T-helper 2 cell treated with Interferon-gamma antibody and Interleukin-4, amounts not matched to agents 5 μg/mL and 100 μg/mL, for 36 hours (primary cell): ENCODE measurements around the gene APOBEC3F.
"Not testable (repeated sequence)": the region's sequence is repeated elsewhere in the genome, so short reads cannot be mapped to it uniquely, and the experiment has no call there.

Source experiments
- DNase-seq: peaks from one replicate; pipeline ENCODE4 v3.0.0; 2021; ENCODE audit warnings: low spot score
- H3K27ac Mint-ChIP-seq: one replicate; pipeline ENCODE4 v1.8.0; 2021; ENCODE audit warnings: mild to moderate bottlenecking, mixed read lengths
- H3K27me3 Mint-ChIP-seq: one replicate; pipeline ENCODE4 v1.8.0; 2021; ENCODE audit warnings: low read depth, mixed read lengths
- H3K36me3 Mint-ChIP-seq: one replicate; pipeline ENCODE4 v1.8.0; 2021; ENCODE audit warnings: low read depth, mixed read lengths
- H3K4me1 Mint-ChIP-seq: one replicate; pipeline ENCODE4 v1.8.0; 2021; ENCODE audit warnings: low read depth, mixed read lengths
- H3K4me3 Mint-ChIP-seq: one replicate; pipeline ENCODE4 v1.8.0; 2022; ENCODE audit warnings: mild to moderate bottlenecking, moderate library complexity, mixed read lengths
- H3K9me3 Mint-ChIP-seq: one replicate; pipeline ENCODE4 v1.8.0; 2021; ENCODE audit warnings: mixed read lengths

APOBEC3F gene

GRCh38 chr22:39040538-39041296 lies at the start of gene APOBEC3F:
Gene APOBEC3F, plus strand, starts transcription at chr22:39040864. Its CDS starts 97 bp downstream, at chr22:39040961.
- Mint-ChIP-seq H3K4me1 (peaks cover 15% of the 10 kb centered on the region), H3K36me3 (peaks cover 12% of the 10 kb centered on the region), H3K4me3 (peak within 1 kb of the TSS; percentile 92), H3K27ac (peak within 1 kb of the TSS; percentile 86)
- H3K9me3 Mint-ChIP-seq, H3K27me3 Mint-ChIP-seq: not testable (repeated sequence)
- peak; percentile 67 for DNase-seq

DNA sequence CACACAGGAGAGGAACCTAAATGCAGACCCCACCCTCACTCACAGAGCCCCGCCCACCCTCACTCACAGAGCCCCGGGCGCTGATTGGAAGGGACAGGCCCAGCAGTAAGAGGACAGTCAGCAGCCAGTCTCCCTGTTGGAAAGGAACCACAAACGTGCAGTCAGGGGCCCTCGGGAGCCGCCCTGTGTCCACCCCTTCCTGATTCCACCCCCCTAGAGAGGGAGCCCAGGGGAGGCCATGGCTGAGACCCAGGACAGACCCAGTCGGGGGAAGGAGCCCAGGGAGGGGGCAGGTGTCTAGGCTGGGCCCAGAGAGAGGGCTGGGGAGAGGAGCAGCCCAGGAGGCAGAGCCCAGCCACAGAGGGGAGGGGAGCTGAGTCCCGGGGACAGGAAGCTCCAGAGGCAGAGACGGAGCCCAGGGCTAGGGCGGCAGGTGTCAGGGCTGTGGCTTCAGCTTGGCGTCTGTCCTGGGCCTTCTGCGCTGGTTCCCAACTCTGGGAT lies 47.7 kb upstream of the APOBEC3F start:
- H3K36me3 Mint-ChIP-seq, H3K27me3 Mint-ChIP-seq, H3K4me3 Mint-ChIP-seq, H3K9me3 Mint-ChIP-seq, H3K27ac Mint-ChIP-seq, DNase-seq: not testable (repeated sequence)
- H3K4me1 Mint-ChIP-seq, result peaks cover 16% of the 10 kb centered on the region

- Mint-ChIP-seq H3K36me3 (no peaks in the 10 kb centered on the region), H3K27ac (no peak overlapping the region), H3K4me3 (no peak overlapping the region), H3K27me3 (peaks cover 13% of the 10 kb centered on the region), H3K9me3 (peaks cover 4% of the 10 kb centered on the region), H3K4me1 (no peaks in the 10 kb centered on the region)
- no peak for DNase-seq
These were observed 44.6 kb upstream of the APOBEC3F start for GRCh38 chr22:38996105-38996504.

GRCh38 chr22:38997518-38997917 lies 43.1 kb upstream of the APOBEC3F start:
- Mint-ChIP-seq H3K4me3 (no peak overlapping the region), H3K4me1 (no peaks in the 10 kb centered on the region), H3K27me3 (peaks cover 13% of the 10 kb centered on the region), H3K36me3 (no peaks in the 10 kb centered on the region), H3K27ac (no peak overlapping the region), H3K9me3 (peaks cover 4% of the 10 kb centered on the region)
- DNase-seq, result no peak

- H3K36me3 Mint-ChIP-seq, result no peaks in the 10 kb centered on the region
- peak; percentile 75 for DNase-seq
- peak overlapping the region; percentile 20 for H3K27ac Mint-ChIP-seq
- no peak overlapping the region for H3K4me3 Mint-ChIP-seq
- peaks cover under 1% of the 10 kb centered on the region for H3K9me3 Mint-ChIP-seq
- H3K4me1 Mint-ChIP-seq, result peaks cover 7% of the 10 kb centered on the region
- H3K27me3 Mint-ChIP-seq, result peaks cover 11% of the 10 kb centered on the region
These were observed 37.5 kb upstream of the APOBEC3F start for GRCh38 chr22:39003165-39003638.

DNA sequence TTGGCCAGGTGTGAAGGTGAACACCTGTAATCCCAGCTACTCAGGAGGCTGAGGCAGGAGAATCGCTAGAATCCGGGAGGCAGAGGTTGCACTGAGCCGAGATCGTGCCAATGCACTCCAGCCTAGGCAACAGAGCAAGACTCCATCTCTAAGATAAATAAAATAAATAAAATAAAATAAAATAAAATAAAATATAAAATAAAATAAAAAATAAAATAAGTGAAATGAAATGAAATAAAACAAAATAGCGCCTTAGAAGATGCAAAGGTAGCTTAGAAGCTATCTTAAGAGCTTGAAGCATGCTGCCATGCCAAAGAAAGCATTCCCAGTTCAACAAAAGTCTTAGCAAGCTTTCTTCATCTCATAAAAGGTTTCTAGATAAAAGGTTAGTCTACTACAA lies 33.5 kb upstream of the APOBEC3F start:
- H3K4me3 Mint-ChIP-seq, result no peak overlapping the region
- no peak overlapping the region for H3K27ac Mint-ChIP-seq
- no peak for DNase-seq
- no peaks in the 10 kb centered on the region for H3K36me3 Mint-ChIP-seq
- H3K9me3 Mint-ChIP-seq, result no peaks in the 10 kb centered on the region
- H3K4me1 Mint-ChIP-seq, result peaks cover 7% of the 10 kb centered on the region
- H3K27me3 Mint-ChIP-seq, result peaks cover 3% of the 10 kb centered on the region

- not testable (repeated sequence) for H3K27ac Mint-ChIP-seq, DNase-seq, H3K4me3 Mint-ChIP-seq
These were observed 32.3 kb upstream of the APOBEC3F start for GRCh38 chr22:39008271-39008850.

DNA sequence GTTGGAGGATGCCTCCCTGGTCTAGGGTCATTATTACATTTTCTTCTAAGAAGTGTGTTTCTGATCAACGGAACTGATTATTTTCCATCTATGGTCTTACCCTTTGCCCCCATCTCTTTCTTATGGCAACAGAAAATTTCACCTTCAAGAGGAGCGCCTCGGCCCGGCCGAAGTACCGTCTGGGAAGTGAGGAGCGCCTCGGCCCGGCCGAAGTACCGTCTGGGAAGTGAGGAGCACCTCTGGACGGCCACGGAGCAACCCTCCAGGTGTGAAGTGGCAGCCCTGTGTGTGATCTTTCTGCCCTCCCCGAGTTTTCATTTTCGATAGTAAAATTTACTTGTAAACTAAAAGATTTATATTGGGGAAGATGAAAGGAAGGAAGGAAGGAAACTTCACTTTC lies 29.7 kb upstream of the APOBEC3F start:
- Mint-ChIP-seq H3K4me3 (no peak overlapping the region), H3K4me1 (peaks cover 9% of the 10 kb centered on the region), H3K9me3 (no peaks in the 10 kb centered on the region), H3K27me3 (no peaks in the 10 kb centered on the region), H3K27ac (no peak overlapping the region), H3K36me3 (peaks cover 8% of the 10 kb centered on the region)
- no peak for DNase-seq

More at GRCh38 chr22:39008271-39008850, 32.3 kb upstream of the APOBEC3F start:
- H3K4me1 Mint-ChIP-seq, H3K36me3 Mint-ChIP-seq, H3K27me3 Mint-ChIP-seq, H3K9me3 Mint-ChIP-seq: not testable (repeated sequence)

- Mint-ChIP-seq H3K9me3 (no peaks in the 10 kb centered on the region), H3K4me1 (peaks cover 13% of the 10 kb centered on the region), H3K27me3 (no peaks in the 10 kb centered on the region), H3K36me3 (peaks cover 12% of the 10 kb centered on the region), H3K4me3 (peak overlapping the region; percentile 49), H3K27ac (peak overlapping the region; percentile 77)
- no peak for DNase-seq
These were observed 27.8 kb upstream of the APOBEC3F start for GRCh38 chr22:39012533-39013511.

GRCh38 chr22:39013561-39013941 lies 27.1 kb upstream of the APOBEC3F start:
- not testable (repeated sequence) for H3K9me3 Mint-ChIP-seq, H3K27me3 Mint-ChIP-seq, DNase-seq
- Mint-ChIP-seq H3K4me1 (peaks cover 15% of the 10 kb centered on the region), H3K27ac (peak overlapping the region; percentile 95), H3K4me3 (peak overlapping the region; percentile 98), H3K36me3 (peaks cover 17% of the 10 kb centered on the region)

DNA sequence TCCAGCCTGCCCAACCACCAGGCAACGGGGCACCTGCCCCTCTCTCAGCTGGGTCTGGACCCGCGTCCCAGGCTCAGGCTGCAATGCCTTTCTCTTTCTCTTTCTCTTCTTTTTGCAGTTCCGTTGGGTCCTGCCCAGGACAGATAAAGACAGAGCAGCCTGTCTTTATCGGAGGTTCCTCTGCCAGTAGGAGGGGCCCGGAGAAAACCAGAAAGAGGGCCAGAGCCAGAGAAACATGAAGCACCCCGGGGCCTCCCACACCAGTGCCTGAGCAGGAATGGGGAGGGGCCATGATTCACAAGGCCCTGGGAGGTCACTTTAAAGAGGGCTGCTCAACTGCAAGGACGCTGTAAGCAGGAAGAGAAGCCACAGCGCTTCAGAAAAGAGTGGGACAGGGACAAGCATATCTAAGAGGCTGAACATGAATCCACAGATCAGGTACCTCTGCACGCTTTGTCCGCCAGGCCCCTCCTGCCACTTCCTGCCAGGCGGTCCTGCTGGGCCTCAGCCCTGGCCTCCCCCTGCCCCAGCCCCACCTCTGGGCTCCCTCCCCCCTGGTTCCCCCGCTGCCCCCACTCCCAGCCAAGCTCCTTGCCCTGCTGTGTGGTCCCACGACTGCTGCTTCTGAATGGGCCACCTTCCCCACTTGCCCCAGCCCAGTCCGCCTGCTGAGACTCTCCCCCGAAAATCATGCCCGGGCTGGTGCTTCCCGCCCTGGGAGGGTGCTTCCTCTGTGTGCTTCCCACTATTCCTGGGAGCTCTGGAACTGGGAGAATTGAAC lies 26.5 kb upstream of the APOBEC3F start, which contains the start of gene APOBEC3C:
TSS of gene APOBEC3C (plus strand) at position 316 of the 781 bp plus-strand sequence. CDS start at position 422, 106 bp downstream.
- Mint-ChIP-seq H3K4me1 (peaks cover 15% of the 10 kb centered on the region), H3K4me3 (peak within 1 kb of the TSS; percentile 98), H3K9me3 (no peaks in the 10 kb centered on the region), H3K27ac (peak within 1 kb of the TSS; percentile 95), H3K27me3 (no peaks in the 10 kb centered on the region), H3K36me3 (peaks cover 17% of the 10 kb centered on the region)
- peak; percentile 87 for DNase-seq

DNA sequence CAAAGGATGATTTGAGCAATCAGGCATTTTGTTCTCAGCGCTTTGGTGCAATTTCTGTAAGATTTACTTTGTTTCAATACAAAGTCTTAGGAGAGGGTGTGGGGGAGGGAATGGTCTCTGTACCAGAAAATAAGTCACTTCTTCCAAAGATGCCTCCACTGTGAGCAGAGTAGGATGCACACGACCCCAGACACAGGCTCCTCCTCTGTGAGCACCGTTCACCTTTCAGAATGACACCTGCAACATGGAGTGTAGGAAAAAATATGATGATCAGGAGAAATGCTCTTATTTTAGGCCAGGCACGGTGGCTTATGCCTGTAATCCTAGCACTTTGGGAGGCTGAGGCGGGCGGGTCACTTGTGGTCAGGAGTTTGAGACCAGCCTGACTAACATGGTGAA lies 25.9 kb upstream of the APOBEC3F start:
- not testable (repeated sequence) for DNase-seq, H3K9me3 Mint-ChIP-seq, H3K27me3 Mint-ChIP-seq
- Mint-ChIP-seq H3K4me3 (peak overlapping the region; percentile 98), H3K36me3 (peaks cover 17% of the 10 kb centered on the region), H3K27ac (peak overlapping the region; percentile 95), H3K4me1 (peaks cover 15% of the 10 kb centered on the region)

DNA sequence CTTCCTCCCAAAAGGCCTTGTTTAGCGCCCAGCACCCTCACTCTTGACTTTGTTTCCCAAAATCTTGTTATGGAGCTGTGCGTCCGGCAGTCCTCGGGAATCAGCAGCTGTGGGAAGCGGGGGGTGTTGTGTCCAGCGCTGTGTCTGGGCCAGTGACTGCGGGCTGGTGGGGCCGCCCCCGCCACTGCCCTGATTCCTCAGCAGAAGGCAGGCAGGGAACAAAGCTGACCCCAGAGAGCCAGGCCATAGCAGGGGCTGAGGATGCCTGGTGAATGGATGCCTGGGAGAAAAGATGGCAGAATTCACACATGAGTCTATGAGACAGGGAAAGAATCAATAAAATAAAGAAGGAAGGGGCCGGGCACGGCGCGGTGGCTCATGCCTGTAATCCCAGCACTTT lies 24.1 kb upstream of the APOBEC3F start:
- Mint-ChIP-seq H3K4me1 (peaks cover 22% of the 10 kb centered on the region), H3K27ac (peak overlapping the region; percentile 26), H3K27me3 (no peaks in the 10 kb centered on the region), H3K36me3 (peaks cover 21% of the 10 kb centered on the region), H3K9me3 (no peaks in the 10 kb centered on the region), H3K4me3 (peak overlapping the region; percentile 51)
- DNase-seq, result no peak
